NK-92 (cell line): ENCODE data around the gene SPATA16.
"Not testable (repeated sequence)": the region's sequence is repeated elsewhere in the genome, so short reads cannot be mapped to it uniquely, and the experiment has no call there.

Experiments
- DNase-seq: peaks from one replicate; lab custom pipeline; 2025; ENCODE audit not compliant: unreplicated experiment; lab: John Stamatoyannopoulos, UW

Gene SPATA16

DNA sequence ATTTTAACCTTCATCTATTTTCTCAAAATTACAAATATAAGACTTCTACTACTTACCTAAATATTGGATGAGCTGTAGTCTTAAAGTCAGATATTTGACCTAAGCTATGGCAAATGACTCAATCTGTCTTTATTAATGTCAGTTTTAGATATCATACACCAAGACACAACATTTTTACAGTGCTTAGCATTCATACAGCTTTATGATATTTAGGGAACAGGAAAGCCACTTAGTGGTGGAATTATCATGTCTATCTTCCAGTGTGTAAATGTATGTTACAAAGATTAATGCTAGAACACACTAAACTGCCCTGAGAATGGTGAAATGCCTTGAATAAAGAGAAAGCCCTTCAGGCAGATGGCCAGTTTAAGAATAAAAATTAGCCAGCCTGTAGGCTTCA lies 135.0 kb downstream of the SPATA16 start:
- DNase-seq = no peak

DNA sequence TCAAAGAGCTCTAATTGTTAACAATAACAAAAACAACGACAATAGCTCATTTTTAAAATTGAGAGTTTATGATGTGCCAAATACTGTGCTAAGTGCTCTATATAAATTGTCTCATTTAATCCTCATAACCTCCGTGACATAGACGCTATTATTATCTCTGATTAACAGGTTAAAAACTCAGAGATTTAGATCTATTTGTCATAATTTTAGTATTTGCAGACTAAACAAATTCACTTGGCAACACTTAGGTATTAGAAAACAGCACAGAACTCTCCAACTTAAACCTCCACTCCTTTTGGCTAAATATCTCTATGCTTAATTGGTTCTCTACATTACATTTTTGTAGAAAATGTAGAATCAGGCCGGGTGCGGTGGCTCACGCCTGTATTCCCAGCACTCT lies 136.4 kb downstream of the SPATA16 start:
- DNase-seq = no peak

DNA sequence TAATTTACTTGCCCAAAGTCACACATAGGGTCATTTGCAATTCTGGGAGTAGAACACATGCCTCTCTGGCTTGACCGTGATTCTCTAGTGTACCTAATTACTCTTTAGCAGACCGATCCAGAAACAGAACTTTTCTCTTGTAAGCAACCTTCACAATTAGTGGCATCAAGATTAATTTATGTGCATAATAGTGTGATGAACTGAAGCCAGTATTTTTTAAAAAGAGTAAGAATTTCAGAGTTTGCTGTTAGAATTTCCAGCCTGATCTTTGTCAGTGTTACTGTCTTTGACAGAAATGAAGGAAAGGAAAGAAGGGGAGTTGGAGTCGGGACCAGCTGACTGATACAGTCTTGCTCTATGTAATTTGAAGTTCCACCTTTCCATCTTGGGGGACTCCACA lies 137.1 kb downstream of the SPATA16 start:
- no peak for DNase-seq

DNA sequence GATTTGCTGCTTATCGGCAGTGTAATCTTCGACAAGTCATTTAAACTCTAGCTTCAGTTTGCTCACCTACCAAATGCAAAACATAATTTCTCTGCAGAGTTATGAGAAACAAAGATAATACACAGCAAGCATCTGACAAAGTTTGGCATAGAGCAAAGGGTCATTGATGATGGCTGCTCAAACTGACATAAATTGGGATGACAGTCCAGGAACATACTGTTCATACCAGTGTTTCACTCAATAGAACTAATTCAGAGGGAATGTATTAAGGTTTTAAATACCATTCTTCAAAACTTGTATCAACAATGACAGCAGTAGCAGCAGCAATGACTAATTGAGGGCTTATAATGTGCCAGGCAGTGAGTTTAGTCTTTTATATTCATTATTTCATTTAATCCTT lies 137.6 kb downstream of the SPATA16 start:
- DNase-seq = no peak

DNA sequence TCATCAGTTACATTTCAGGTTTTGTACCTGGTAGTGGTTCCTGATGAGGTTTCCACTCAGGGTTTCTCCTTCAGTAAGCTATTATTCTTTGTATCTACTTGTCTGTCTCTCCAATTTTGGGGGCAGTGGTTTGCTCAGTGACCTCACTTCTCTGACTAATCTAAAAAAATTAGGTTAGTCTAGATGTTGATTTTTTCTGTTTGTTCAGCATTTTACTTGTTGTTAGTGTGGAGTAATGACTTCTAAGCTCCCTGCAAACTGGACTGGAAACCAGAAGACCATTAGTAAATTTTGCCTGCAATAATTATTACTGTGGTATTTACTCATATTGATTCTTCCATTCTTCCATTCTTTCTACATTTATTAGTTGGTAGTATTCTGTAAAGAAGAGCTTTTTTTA lies 139.4 kb downstream of the SPATA16 start:
- DNase-seq = no peak

DNA sequence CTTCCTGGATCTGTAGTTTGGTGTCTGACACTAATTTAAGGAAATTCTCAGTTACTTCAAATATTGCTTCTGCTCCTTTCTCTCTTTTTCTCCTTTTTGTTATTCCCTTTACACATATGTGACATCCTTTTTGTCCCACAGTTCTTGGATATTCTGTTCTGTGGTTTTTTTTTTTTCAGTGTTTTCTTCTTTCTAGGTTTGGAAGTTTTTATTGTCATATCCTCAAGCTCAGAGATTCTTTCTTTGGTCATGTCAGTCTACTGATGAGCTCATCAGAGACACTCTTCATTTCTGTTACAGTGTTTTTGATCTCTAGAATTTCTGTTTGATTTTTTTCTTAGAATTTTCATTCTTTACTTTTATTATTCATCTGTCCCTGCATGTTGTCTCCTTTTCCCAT lies 140.5 kb downstream of the SPATA16 start:
- DNase-seq = no peak

DNA sequence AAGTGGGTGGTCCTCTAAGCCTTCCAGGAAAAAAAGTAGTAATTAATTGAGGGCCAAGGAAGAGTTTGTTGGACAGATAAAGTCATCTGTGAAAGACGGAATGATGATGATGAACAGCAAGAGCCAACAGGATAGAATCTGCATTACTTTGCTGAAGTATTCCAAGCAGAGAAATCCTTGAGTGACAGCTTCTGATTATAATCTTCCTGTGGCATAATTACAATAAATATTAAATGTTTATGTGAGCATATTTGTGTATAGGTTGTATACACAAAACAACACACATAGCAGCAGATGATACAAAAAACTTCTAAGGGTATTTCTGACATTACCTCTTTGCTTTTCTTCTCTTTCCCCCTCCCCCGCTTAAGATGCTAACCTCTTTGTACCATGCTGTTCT lies 147.6 kb downstream of the SPATA16 start:
- DNase-seq = no peak

DNA sequence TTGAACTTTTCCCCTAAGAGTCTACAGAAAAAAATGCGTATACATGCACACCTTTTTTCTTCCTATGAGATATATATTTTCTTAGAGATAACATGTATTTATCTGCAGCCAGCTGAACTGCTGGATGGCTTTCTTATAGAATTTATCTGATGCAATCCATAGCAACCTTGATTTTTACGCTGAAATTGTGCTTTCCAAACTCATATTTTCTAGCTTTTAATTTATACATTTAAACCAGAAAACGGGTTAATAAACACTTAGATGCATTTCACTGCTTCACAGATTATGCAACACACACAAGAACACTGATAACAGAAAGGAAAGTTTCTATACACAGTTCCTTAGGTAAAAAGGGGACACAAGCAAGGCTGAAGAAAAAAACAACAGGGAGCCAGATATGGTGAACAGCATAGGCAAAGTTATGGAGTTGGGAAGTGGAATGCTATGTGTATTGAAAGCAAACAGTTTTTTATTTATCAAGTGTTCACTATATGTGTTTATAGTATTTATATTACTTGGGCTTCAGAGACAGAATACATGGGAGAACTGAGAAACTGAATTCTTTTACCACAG lies 149.5 kb downstream of the SPATA16 start:
- no peak for DNase-seq

DNA sequence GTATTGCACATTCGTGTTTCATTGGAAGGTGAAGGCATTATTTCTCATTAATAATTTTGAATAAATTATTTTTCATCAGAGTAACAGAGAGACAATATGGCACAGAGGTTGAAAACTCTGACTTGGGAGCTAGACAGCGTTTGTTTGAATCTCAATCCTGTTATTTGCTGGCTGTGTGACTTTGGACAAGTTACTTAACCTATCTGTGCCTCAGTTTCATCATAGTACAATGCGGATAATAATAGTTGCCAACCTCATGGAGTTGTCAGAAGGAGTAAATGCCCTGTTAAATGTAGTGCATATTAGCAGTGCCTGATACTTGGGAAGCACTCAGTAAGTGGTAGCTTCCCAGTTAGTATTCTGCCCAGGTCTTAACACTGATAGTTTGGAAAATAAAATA lies 151.7 kb downstream of the SPATA16 start:
- no peak for DNase-seq

DNA sequence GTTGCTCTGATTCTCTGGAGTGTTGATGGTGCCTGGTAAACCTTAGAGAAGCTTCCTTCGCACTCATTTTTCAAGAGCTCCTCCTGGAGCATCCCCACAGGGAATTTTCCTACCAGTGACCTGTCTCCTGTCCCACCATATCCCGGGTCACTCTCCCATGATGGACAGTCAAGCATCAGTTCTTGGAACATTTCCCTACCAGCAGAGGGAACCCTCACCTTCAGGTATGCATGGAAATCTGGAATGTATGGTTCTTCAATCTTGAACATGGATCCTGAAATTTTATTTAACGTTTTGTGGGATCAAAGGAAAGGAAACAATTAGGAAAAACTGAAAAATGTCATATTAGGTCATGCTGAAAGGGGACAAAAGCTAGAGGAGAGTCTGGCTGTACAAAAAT lies 153.8 kb downstream of the SPATA16 start:
- no peak for DNase-seq

DNA sequence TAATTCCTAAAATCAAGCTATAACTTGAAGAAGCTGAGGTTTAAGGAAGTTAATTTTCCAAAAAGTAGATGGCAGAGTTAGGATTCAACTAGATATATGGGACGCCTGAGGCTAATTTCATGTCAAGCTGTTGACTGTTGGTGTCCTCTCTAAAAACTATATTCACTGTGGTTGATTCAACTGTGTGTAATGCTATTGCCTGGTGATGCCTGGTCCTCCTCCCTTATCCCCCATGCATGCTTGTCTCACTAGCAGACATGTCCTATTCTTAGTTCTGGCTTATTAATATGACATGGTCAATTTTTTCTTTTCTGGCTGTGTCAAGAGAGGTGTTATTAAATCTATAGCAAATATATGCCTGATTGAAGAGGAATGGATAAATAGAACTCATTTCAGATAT lies 156.1 kb downstream of the SPATA16 start:
- DNase-seq = no peak

DNA sequence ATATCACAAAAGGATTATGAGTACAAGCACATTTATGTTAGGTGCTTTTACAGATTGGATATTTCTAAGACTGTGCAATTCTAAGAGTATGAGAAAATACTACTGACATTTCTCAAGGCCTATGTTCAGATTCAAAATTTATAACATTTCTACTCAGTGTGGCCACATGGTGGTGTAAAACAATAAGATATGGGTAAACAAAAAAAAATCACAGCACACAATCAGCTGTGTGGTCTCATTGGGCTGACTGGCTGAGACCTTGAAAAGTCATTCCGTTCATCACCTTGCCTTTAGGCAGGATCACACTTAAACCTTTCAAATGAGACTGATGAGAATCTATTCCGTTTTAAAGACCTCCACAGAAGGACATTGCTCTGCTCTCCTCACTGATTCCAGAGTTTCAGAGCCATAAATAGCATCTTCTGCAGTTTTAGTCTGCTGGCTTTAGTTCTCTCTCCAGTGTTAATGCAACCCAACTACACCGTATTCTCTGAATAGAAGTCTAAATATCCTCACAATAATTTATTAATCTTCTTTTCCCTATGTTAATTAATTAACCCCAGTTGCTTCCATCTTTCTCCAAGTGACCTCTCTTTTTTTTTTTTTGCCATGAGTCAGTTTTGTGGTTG lies 158.2 kb downstream of the SPATA16 start:
- no peak for DNase-seq

DNA sequence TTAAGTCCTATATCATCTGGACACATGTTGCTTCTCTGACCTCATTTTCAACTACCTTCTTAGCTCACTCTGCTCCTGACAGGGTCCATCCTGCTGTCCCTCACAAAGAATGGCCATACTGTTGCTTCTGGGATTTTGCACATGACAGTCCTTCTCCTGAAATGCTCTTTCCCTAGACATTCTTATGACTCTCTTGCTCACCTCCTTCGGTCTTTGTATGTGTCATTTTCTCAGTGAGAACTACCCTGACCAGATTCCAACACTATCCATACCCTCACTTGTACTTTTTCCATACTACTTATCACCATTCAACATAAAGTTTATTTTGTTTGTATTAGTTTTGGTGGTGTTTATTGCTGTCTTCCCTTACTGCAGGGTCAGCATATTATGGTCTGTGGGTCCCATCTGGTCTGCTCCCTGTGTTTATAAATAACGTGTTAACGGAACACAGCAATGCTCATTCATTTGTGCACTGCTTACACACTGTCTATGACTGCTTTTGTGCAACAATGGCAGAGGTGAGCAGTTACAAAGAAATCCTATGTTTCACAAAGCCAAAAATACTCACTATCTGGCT lies 159.5 kb downstream of the SPATA16 start:
- no peak for DNase-seq

DNA sequence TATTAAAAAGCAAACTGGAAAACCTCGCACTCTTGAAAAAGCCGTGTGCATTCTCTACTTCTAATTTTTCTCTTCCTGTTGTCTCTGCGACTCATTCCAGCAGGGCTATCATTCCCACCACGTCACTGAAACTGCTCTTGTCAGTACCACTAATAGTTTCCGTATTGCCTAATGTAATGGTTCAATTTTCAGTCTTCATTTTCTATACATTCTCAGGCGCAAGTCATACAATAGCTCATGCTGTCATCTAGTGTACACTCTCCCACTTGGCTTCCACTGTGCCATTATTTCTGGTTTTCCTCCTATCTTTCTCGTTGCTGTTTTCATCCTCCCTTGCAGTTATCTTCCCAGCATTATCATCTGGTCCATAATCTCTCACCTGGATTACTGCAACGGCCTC lies 160.2 kb downstream of the SPATA16 start:
- DNase-seq = no peak

DNA sequence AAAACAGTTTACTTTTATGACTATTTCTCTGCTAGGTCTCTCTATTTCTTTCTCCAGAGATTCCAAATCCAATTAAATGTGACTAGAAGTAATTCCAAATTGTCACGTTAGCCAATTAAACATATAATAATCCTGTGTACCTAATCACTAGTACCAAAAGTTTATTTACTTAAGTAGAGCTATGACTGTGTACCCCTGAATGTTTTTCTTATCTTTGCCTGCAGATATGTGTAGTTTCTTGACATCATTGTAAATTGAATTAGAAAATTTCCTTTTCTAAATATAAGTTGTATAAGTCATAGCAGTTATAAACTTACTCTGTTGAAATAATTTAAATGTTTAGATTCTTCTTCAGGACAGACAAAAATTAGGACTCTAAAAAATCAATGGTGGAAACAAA lies 163.3 kb downstream of the SPATA16 start:
- no peak for DNase-seq

DNA sequence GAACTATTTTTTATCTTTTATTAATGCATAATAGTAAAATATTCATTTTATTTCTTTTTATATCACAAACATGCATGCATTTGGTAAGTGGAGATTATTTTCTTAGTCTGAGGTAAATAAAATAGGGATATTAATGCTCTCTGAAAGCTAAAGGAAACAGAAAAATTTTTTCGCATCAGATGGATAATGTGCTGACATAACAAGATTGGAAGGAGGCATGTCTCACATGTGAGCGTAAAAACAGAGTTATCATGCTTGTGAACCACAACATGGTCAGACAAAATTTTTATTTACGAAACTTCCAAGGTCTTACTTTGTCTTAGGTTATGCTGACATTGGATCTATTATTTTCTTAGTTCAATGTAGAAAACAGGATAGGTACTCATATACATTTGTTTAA lies 166.1 kb downstream of the SPATA16 start:
- DNase-seq = no peak

DNA sequence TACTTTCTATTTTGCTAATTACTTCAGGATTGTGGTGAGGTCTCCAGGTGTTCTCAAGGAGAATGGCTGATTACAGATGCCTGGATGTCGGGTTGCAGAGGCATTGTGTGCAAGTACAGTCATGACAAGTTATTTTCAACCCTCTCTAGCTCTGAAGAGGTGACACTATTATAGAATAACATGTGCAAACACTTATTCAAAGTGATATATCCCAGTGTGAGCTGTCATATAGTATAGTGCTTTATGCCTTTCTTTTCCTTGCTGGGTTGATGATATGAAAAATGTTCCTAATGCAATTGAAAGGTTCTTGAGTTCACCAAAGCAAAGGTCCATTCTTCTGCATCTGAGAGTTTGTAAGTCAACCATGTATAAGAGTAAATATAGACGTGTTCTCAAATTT lies 167.2 kb downstream of the SPATA16 start:
- DNase-seq = no peak

DNA sequence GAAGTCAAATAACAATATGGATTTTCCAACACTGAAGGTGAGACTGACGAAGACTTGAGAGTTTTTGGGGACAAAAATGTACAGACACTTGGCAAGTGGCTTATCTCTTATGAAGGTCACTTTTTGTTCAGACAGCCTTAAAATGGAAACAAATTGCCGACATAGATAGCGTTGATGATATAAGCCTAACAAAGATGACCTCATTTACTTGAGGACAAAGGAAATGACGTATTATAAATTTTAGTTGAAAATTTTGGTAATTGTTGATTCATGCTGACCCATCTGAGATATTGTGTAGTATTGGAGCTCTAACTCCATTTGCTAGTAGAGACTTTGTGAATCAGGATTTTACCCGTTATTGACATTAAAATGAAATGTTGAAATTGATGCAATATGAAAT lies 168.3 kb downstream of the SPATA16 start:
- DNase-seq = no peak

DNA sequence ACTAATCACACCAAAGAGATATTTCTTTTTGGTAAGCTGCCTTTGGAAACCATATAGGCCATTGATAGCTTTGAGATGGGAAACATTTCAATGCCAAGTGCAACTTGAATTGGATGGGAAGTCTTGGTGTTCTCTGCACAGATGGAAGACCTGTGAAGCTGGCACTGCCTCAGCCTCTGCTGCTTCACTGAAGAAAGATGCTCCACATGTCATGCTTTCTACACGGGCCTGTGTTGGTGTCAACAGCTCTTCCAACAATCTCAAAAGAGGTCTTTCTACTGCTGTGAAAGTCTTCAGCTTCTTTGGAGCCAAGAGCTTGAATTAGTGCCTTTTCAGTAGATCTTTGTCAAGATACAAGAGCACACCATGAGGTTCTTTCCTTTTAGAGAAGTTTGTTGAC lies 169.0 kb downstream of the SPATA16 start:
- no peak for DNase-seq

DNA sequence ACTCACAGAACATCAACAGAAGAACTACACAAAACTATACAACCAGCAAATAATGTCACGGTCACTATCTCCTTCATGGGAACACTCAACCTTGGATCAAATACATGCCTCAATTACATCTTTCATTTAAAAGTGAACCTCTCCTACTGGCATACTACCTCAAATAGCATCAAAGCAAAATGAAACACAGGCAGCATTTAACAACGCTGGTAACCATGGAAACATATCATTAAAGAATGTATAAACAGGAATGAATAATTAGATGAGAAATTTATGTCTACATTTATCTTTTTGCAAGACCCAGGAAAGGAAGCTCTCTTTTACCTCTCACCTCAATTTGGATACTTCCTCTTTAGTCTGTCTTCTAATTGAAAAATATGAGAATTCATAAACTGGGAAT lies 172.4 kb downstream of the SPATA16 start:
- DNase-seq = no peak

DNA sequence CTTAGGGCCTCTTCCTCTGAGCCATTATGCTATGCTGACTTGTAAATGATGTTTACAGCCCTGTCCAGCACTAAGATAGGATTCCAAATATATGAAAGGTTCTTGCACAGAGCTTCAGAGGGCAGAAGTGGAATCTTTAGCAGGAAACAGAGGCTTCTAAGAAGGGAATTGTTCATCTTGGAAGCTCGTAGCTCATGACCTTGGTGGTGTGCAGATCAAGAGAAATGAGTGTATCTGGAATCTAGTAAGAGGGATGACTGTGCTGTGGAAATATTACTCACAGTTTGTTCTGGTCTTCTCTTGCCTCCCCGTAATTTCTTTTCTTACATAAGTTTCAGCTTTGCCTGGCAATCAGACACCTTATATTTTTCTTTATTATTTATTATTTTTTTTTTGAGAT lies 175.8 kb downstream of the SPATA16 start:
- DNase-seq = no peak

DNA sequence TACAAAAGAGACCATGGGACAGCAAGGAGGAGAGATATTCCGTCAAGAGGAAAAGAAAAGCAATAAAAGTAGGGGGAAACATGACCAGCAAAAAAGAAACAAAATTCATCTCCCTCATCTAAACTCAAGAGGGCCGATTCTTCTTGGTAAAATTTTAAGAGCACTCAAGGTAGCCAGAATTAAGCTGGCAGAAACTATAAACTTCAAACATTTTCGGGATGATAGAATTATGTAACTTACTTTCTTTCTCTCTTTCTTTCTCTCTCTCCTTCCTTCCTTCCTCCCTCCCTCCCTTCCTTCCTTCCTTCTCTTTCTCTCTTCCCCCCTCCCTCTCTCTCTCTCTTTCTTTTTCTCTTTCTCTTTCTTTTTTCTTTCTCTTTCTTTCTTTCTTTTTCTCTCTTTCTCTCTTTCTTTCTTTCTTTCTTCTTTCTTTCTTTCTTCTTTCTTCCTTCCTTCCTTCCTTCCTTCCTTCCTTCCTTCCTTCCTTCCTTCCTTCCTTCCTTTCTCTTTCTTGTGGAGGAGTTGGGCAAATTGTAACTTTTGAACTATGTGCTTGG lies 180.3 kb downstream of the SPATA16 start:
- not testable (repeated sequence) for DNase-seq

DNA sequence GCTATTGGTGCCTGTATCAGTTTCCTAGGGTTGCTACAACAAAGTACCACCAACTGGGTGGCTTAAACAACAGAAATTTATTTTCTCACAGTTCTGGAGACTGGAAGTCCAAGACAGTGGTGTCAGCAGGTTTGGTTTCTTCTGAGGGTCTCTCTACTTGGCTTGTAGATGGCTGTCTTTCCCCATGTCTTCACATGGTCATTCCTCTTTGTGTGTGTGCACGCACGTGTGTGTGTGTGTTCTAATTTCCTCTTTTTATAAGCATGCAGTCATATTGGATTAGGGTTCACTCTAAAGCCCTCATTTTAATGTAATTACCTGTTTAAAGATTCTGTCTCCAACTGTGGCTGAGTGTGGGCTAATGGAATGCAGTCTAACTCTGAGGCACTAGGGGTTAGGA lies 182.5 kb downstream of the SPATA16 start:
- no peak for DNase-seq
